ENCODE measurements around the gene GRHL1.

DNA sequence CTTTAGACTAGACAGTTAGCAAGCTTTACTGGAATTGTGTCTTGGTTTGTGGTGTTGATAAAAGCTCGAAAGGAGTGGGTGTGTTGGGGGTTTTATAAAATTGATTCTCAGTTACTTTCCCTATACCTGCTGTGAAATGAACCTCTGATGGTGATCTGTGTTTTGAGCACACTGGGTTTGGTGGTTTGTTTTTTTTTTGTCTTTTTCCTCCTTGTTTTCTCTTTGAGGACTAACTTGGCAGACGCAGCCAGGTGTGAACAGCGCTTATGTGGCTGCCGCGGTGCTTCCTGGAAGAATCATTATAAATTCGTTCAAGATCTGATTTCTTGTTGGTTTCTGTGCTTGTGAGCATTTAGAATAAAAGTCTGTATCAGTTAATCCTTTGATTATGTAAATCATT lies 28.5 kb downstream of the GRHL1 start:
- TF ChIP-seq, protein P1, sequence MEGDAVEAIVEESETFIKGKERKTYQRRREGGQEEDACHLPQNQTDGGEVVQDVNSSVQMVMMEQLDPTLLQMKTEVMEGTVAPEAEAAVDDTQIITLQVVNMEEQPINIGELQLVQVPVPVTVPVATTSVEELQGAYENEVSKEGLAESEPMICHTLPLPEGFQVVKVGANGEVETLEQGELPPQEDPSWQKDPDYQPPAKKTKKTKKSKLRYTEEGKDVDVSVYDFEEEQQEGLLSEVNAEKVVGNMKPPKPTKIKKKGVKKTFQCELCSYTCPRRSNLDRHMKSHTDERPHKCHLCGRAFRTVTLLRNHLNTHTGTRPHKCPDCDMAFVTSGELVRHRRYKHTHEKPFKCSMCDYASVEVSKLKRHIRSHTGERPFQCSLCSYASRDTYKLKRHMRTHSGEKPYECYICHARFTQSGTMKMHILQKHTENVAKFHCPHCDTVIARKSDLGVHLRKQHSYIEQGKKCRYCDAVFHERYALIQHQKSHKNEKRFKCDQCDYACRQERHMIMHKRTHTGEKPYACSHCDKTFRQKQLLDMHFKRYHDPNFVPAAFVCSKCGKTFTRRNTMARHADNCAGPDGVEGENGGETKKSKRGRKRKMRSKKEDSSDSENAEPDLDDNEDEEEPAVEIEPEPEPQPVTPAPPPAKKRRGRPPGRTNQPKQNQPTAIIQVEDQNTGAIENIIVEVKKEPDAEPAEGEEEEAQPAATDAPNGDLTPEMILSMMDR (IDR thresholded peaks at IDR 0.05; ENCODE audit: low read depth, low read length, poor library complexity, severe bottlenecking), result no peak
- TF ChIP-seq EZH2phosphoT487 (IDR thresholded peaks at IDR 0.05; ENCODE audit: borderline replicate concordance, low read length), result no peak
